Mucosa of stomach (tissue), 1 donor: ENCODE measurements around the gene CSTF2.

Experiments used
- H3K27me3 ChIP-seq: one replicate; pipeline ENCODE4 v1.7.0; 2013; ENCODE audit warnings: mild to moderate bottlenecking, low read length; ENCODE audit not compliant: control insufficient read depth, insufficient read depth
- H3K36me3 ChIP-seq: one replicate; pipeline ENCODE4 v1.7.0; 2013; ENCODE audit warnings: low read length; ENCODE audit not compliant: control insufficient read depth, insufficient read depth
- H3K4me1 ChIP-seq: one replicate; pipeline ENCODE4 v1.7.0; 2013; ENCODE audit warnings: mild to moderate bottlenecking, low read length; ENCODE audit not compliant: control insufficient read depth, insufficient read depth
- H3K4me3 ChIP-seq: one replicate; pipeline ENCODE4 v1.7.0; 2013; ENCODE audit warnings: low read length
- H3K9ac ChIP-seq: one replicate; pipeline ENCODE4 v1.7.0; 2013; ENCODE audit warnings: mild to moderate bottlenecking, low read length, moderate library complexity
- H3K9me3 ChIP-seq: one replicate; pipeline ENCODE4 v1.7.0; 2013; ENCODE audit warnings: mild to moderate bottlenecking, low read length, moderate library complexity; ENCODE audit not compliant: control insufficient read depth
- donor health status: Pancreatic carcinoma.

CSTF2 gene

GRCh38 chrX:100830547-100830946 lies 10.4 kb downstream of the CSTF2 start:
- H3K9me3 ChIP-seq = no peaks in the 10 kb centered on the region
- H3K4me1 ChIP-seq = no peaks in the 10 kb centered on the region
- H3K36me3 ChIP-seq = no peaks in the 10 kb centered on the region
- no peak overlapping the region for H3K4me3 ChIP-seq
- no peaks in the 10 kb centered on the region for H3K27me3 ChIP-seq
- H3K9ac ChIP-seq = no peak overlapping the region

GRCh38 chrX:100831219-100831946 lies 11.2 kb downstream of the CSTF2 start:
- Histone ChIP-seq H3K4me1 (no peaks in the 10 kb centered on the region), H3K27me3 (no peaks in the 10 kb centered on the region), H3K9ac (no peak overlapping the region), H3K4me3 (no peak overlapping the region), H3K9me3 (no peaks in the 10 kb centered on the region), H3K36me3 (no peaks in the 10 kb centered on the region)

GRCh38 chrX:100850317-100850716 lies 30.1 kb downstream of the CSTF2 start:
- no peak overlapping the region for H3K4me3 ChIP-seq
- H3K9ac ChIP-seq = no peak overlapping the region
- H3K36me3 ChIP-seq = no peaks in the 10 kb centered on the region
- H3K9me3 ChIP-seq = no peaks in the 10 kb centered on the region
- H3K27me3 ChIP-seq = no peaks in the 10 kb centered on the region
- no peaks in the 10 kb centered on the region for H3K4me1 ChIP-seq

GRCh38 chrX:100852810-100853209 lies 32.6 kb downstream of the CSTF2 start:
- no peaks in the 10 kb centered on the region for H3K4me1 ChIP-seq
- no peaks in the 10 kb centered on the region for H3K27me3 ChIP-seq
- no peak overlapping the region for H3K4me3 ChIP-seq
- H3K9ac ChIP-seq = no peak overlapping the region
- H3K36me3 ChIP-seq = no peaks in the 10 kb centered on the region
- no peaks in the 10 kb centered on the region for H3K9me3 ChIP-seq

GRCh38 chrX:100863326-100863864 lies 43.2 kb downstream of the CSTF2 start:
- Histone ChIP-seq H3K36me3 (no peaks in the 10 kb centered on the region), H3K4me3 (no peak overlapping the region)

GRCh38 chrX:100864657-100865391 lies 44.6 kb downstream of the CSTF2 start:
- H3K4me1 ChIP-seq = no peaks in the 10 kb centered on the region
- H3K4me3 ChIP-seq = no peak overlapping the region
- H3K9ac ChIP-seq = no peak overlapping the region
- H3K36me3 ChIP-seq = no peaks in the 10 kb centered on the region
- H3K27me3 ChIP-seq = no peaks in the 10 kb centered on the region
- H3K9me3 ChIP-seq = no peaks in the 10 kb centered on the region

More at GRCh38 chrX:100863326-100863864, 43.2 kb downstream of the CSTF2 start:
- Histone ChIP-seq H3K4me1 (no peaks in the 10 kb centered on the region), H3K9me3 (no peaks in the 10 kb centered on the region), H3K27me3 (no peaks in the 10 kb centered on the region), H3K9ac (no peak overlapping the region)

- Histone ChIP-seq H3K27me3 (no peaks in the 10 kb centered on the region), H3K4me1 (no peaks in the 10 kb centered on the region), H3K4me3 (no peak overlapping the region), H3K9me3 (no peaks in the 10 kb centered on the region), H3K36me3 (no peaks in the 10 kb centered on the region), H3K9ac (no peak overlapping the region)
Measured at GRCh38 chrX:100868273-100868672, 48.1 kb downstream of the CSTF2 start.

GRCh38 chrX:100870527-100870926 lies 50.3 kb downstream of the CSTF2 start:
- H3K4me3 ChIP-seq = no peak overlapping the region
- H3K27me3 ChIP-seq = no peaks in the 10 kb centered on the region
- H3K9ac ChIP-seq = no peak overlapping the region
- no peaks in the 10 kb centered on the region for H3K9me3 ChIP-seq
- H3K36me3 ChIP-seq = no peaks in the 10 kb centered on the region
- no peaks in the 10 kb centered on the region for H3K4me1 ChIP-seq

- H3K4me3 ChIP-seq = no peak overlapping the region
- H3K9ac ChIP-seq = no peak overlapping the region
Measured at GRCh38 chrX:100871594-100872560, 51.7 kb downstream of the CSTF2 start.

GRCh38 chrX:100874325-100874724 lies 54.1 kb downstream of the CSTF2 start, which contains the start of gene NOX1:
TSS of gene NOX1 (minus strand) at chrX:100874359. CDS start at chrX:100874139, 220 bp downstream.
- H3K27me3 ChIP-seq = no peaks in the 10 kb centered on the region
- no peaks in the 10 kb centered on the region for H3K36me3 ChIP-seq
- H3K4me1 ChIP-seq = no peaks in the 10 kb centered on the region
- no peak within 1 kb of the TSS for H3K9ac ChIP-seq
- no peaks in the 10 kb centered on the region for H3K9me3 ChIP-seq
- H3K4me3 ChIP-seq = no peak within 1 kb of the TSS

More at GRCh38 chrX:100871594-100872560, 51.7 kb downstream of the CSTF2 start:
- Histone ChIP-seq H3K4me1 (no peaks in the 10 kb centered on the region), H3K27me3 (no peaks in the 10 kb centered on the region), H3K36me3 (no peaks in the 10 kb centered on the region), H3K9me3 (no peaks in the 10 kb centered on the region)

GRCh38 chrX:100880368-100880767 lies 60.2 kb downstream of the CSTF2 start:
- Histone ChIP-seq H3K9ac (no peak overlapping the region), H3K27me3 (no peaks in the 10 kb centered on the region), H3K36me3 (no peaks in the 10 kb centered on the region), H3K4me1 (no peaks in the 10 kb centered on the region), H3K9me3 (no peaks in the 10 kb centered on the region), H3K4me3 (no peak overlapping the region)
